OCI-LY3 (cell line): ENCODE measurements around the gene VPS35L.
"Not testable (repeated sequence)": the region's sequence is repeated elsewhere in the genome, so short reads cannot be mapped to it uniquely, and the experiment has no call there.

Experiments
- H2AFZ ChIP-seq: fragments of 200-600, 300-600 bp; shearing (Covaris generic); 2 replicates; pipeline ENCODE4 v1.6.0; 2014; ENCODE audit warnings: antibody characterized with exemption, low read depth, low read length
- H3K27ac ChIP-seq: fragments of 200-600, 300-600 bp; sonication (generic); 2 replicates; pipeline ENCODE4 v1.5.1; 2014; ENCODE audit warnings: mild to moderate bottlenecking, low read length, moderate library complexity, mixed read lengths
- H3K27me3 ChIP-seq: fragments of 200-600, 300-600 bp; sonication (generic); 2 replicates; pipeline ENCODE4 v1.6.1; 2014; ENCODE audit warnings: low read depth, low read length, mixed read lengths
- H3K36me3 ChIP-seq: fragments of 200-600, 300-600 bp; sonication (generic); replicated peaks from 2 replicates; pipeline ENCODE3; 2014; ENCODE audit warnings: low read depth, low read length, mixed read lengths
- H3K4me1 ChIP-seq: fragments of 300-600, 200-600 bp; sonication (generic); 2 replicates; pipeline ENCODE4 v1.6.1; 2014; ENCODE audit warnings: low read length, mixed read lengths
- H3K4me2 ChIP-seq: fragments of 200-600, 300-600 bp; sonication (generic); 2 replicates; pipeline ENCODE4 v1.6.1; 2014; ENCODE audit warnings: low read length, mixed read lengths
- H3K4me3 ChIP-seq: fragments of 300-600, 200-600 bp; sonication (generic); 2 replicates; pipeline ENCODE4 v1.5.1; 2014; ENCODE audit warnings: antibody characterized with exemption, mild to moderate bottlenecking, low read length, moderate library complexity
- H3K79me2 ChIP-seq: fragments of 300-600, 200-600 bp; shearing (Covaris generic); 2 replicates; pipeline ENCODE4 v1.6.1; 2014; ENCODE audit warnings: mild to moderate bottlenecking, low read length, mixed read lengths
- H3K9ac ChIP-seq: fragments of 300-600, 200-600 bp; shearing (Covaris generic); 2 replicates; pipeline ENCODE4 v1.6.0; 2014; ENCODE audit warnings: mild to moderate bottlenecking, low read length, moderate library complexity
- H3K9me3 ChIP-seq: fragments of 200-600, 300-600 bp; shearing (Covaris generic); 2 replicates; pipeline ENCODE4 v1.6.1; 2014; ENCODE audit warnings: low read length, mixed read lengths; ENCODE audit not compliant: insufficient read depth
- H4K20me1 ChIP-seq: fragments of 200-600, 300-600 bp; sonication (generic); 2 replicates; pipeline ENCODE4 v1.6.1; 2016; ENCODE audit warnings: low read length, mixed read lengths; ENCODE audit not compliant: insufficient read depth
- CTCF ChIP-seq: fragments of 200-600, 300-600 bp; sonication (generic); IDR thresholded peaks from 2 replicates; pipeline ENCODE4 v1.5.1; 2014; ENCODE audit warnings: antibody characterized with exemption, low read length, low read depth
- EZH2phosphoT487 ChIP-seq: fragments of 200-600 bp; shearing (Covaris generic); IDR thresholded peaks from 2 replicates; pipeline ENCODE4 v1.6.1; 2018; ENCODE audit warnings: antibody characterized with exemption, mixed run types, low read depth

Gene VPS35L

GRCh38 chr16:19672378-19672777 lies 116.9 kb downstream of the VPS35L start:
- Histone ChIP-seq H3K36me3 (peaks cover 7% of the 10 kb centered on the region), H3K27me3 (no peaks in the 10 kb centered on the region), H3K4me1 (no peaks in the 10 kb centered on the region), H3K4me2 (no peak overlapping the region), H3K9ac (no peak overlapping the region), H3K27ac (no peak overlapping the region), H4K20me1 (no peaks in the 10 kb centered on the region), H3K79me2 (no peaks in the 10 kb centered on the region), H3K4me3 (no peak overlapping the region), H3K9me3 (no peaks in the 10 kb centered on the region), H2AFZ (no peak overlapping the region)
- no peak for TF ChIP-seq EZH2phosphoT487
- TF ChIP-seq CTCF, result no peak

GRCh38 chr16:19674485-19674884 lies 119.0 kb downstream of the VPS35L start:
- Histone ChIP-seq H4K20me1 (no peaks in the 10 kb centered on the region), H3K36me3 (peaks cover 3% of the 10 kb centered on the region), H3K9me3 (no peaks in the 10 kb centered on the region), H3K9ac (no peak overlapping the region), H2AFZ (no peak overlapping the region), H3K4me1 (no peaks in the 10 kb centered on the region), H3K27ac (no peak overlapping the region), H3K4me2 (no peak overlapping the region), H3K79me2 (no peaks in the 10 kb centered on the region), H3K27me3 (no peaks in the 10 kb centered on the region), H3K4me3 (no peak overlapping the region)
- TF ChIP-seq CTCF (no peak), EZH2phosphoT487 (no peak)

GRCh38 chr16:19677402-19677801 lies 121.9 kb downstream of the VPS35L start:
- TF ChIP-seq CTCF, result no peak
- TF ChIP-seq EZH2phosphoT487, result no peak
- Histone ChIP-seq H2AFZ (no peak overlapping the region), H3K27me3 (no peaks in the 10 kb centered on the region), H4K20me1 (no peaks in the 10 kb centered on the region), H3K36me3 (no peaks in the 10 kb centered on the region), H3K4me1 (no peaks in the 10 kb centered on the region), H3K9ac (no peak overlapping the region), H3K79me2 (no peaks in the 10 kb centered on the region), H3K4me2 (no peak overlapping the region), H3K4me3 (no peak overlapping the region), H3K27ac (no peak overlapping the region), H3K9me3 (no peaks in the 10 kb centered on the region)

GRCh38 chr16:19678804-19679203 lies 123.3 kb downstream of the VPS35L start:
- Histone ChIP-seq H4K20me1 (no peaks in the 10 kb centered on the region), H3K36me3 (peaks cover 7% of the 10 kb centered on the region), H3K27ac (no peak overlapping the region), H3K27me3 (no peaks in the 10 kb centered on the region), H3K9me3 (no peaks in the 10 kb centered on the region), H2AFZ (no peak overlapping the region), H3K4me3 (no peak overlapping the region), H3K79me2 (no peaks in the 10 kb centered on the region), H3K4me1 (no peaks in the 10 kb centered on the region), H3K9ac (no peak overlapping the region), H3K4me2 (no peak overlapping the region)
- TF ChIP-seq EZH2phosphoT487 (no peak), CTCF (no peak)

GRCh38 chr16:19679281-19679680 lies 123.8 kb downstream of the VPS35L start:
- H3K4me1 ChIP-seq, H2AFZ ChIP-seq, H3K4me2 ChIP-seq, H3K27ac ChIP-seq, H3K79me2 ChIP-seq, H3K9ac ChIP-seq, H4K20me1 ChIP-seq, H3K4me3 ChIP-seq, H3K27me3 ChIP-seq, H3K9me3 ChIP-seq: not testable (repeated sequence)
- H3K36me3 ChIP-seq, result peaks cover 12% of the 10 kb centered on the region
